Inferior parietal cortex (tissue), 1 donor: ENCODE data around the gene MMS22L.
"Not testable (repeated sequence)": the region's sequence is repeated elsewhere in the genome, so short reads cannot be mapped to it uniquely, and the experiment has no call there.

Experiments used
- DNase-seq: peaks from one replicate; pipeline ENCODE4 v3.0.0-alpha.2; 2016; ENCODE audit errors: extremely low spot score

MMS22L gene

DNA sequence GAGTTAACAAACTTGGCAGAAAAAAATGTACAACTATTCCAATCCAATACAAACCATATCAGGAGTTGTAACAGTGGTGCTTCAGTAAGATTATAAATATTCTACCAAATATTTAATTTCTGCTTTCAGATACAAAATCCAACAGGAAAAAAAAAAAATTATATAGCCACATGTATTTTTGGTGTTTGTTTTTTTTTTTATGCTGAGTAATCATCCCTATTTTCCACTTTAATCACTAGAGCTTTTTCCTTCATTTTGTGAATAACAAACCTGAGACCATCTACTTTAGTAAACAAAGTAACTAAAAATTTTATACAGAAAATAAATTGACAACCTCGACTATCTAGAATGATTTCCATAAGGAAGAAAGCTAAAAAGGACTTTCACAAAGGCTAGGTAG, 36.2 kb downstream of the MMS22L start:
- no peak for DNase-seq

DNA sequence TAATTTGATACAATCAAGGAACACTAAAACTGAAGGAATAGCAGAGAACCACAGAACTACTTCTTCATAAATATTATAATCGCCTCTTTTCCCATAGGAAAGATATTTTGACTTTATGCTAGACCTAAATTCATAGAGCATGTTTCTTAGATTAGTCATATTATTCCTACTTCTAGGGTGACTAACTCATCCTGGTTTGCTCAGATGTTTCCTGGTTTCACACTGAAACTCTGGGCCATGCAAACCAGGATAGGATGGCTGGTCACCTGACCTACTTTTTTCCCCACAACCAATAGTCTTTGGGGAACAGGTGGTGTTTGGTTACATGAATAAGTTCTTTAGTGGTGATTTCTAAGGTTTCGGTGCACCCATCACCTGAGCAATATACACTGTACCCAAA, 42.8 kb downstream of the MMS22L start:
- no peak for DNase-seq

DNA sequence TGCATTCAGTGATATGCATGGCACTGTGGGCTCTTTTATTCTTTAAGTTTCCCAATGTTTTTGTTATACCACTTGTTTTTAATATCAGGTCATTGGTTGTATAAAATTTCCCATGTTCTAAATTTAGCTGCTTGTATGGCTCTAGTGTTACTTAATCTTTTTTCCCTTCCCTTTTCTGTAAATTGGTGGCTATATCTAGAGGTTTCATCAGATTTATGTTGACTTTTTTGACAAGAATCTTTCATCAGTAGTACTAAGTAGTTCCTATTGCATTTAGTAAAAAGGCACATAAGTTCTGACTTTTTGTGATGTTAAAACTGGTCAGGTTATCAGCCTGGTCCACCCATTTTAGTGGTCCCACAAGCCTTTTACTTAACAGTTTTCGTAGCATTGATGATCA, 51.1 kb downstream of the MMS22L start:
- no peak for DNase-seq

DNA sequence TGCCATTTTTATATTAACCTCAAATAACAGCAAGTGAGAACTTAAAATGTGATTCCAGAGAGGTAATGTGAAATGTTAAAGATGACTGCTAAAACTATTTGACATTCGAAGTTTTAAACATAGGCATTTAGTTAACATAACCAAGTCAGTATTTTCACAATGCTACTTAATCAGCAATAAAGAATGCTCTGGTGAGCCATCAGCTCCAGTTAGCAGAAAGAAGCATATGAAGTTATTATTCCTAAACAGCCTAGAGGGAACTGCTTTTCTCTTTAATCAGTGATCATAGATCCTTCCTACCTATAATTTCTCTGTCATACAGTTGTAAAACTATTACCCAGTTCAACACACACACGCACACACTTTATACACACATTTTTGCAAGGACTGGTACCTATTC, 60.1 kb downstream of the MMS22L start:
- DNase-seq, result no peak

DNA sequence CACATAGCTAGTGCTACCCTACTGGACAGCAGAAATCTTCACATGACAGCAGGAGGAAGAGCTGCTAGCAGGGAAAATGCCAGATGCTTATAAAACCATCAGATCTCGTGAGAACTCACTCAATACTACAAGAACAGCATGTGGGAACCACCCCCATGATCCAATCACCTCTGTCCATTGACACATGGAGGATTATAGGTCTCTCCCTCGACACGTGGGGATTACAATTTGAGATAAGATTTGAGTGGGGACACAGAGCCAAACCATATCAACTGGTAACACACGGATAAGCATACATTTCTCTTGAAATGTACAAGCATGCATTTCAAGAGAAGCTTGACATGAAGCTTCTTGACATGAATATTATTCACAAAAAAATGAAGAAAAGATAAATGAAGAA, 64.1 kb downstream of the MMS22L start:
- no peak for DNase-seq

DNA sequence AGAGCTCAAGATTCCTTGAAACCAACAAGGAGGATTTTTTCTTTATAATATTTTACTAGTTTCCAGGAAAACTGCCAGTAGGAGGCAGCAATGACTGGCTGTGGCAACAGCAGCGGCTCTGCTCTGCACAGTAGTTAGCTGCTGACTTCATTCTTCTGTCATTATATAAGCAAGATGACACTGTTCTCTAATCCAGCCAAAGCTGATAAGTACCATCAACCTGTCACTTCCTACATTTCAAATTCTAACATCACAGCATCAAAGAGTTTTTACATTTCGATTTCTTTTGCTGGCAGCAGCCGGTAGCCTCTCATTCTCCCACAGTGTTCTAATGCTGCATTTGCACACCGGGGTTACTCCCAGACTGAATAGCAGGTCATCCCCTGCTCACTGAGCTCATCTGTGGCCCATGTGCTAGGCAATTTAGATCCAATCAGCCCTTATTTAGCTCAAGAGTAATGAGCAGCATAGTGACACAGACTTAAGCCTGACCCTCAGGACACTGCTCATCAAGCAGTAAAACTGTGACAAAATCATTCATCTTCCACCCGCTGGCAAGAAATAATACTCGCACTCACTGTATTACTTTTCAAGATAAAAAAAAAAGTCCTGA, 67.8 kb downstream of the MMS22L start:
- peak; percentile 80 for DNase-seq

DNA sequence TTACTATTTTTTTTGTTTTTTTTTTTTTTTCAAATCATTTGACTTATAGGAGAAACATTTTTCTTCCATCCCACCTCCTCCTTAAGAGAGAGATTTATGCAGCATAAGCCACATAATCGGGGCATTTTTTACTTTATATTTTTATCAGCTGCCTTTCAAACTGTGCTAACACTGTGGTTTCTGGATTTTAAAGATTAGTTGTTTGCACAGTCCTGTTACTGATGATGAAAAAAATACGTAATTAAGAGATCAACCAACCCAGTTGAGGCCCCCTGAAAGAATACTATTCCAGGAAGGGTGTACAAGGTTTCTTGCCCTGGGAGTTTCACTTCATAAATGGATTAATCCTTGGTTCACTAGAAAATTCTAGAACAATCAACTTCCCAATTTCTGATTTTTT, 68.3 kb downstream of the MMS22L start:
- DNase-seq, result no peak

DNA sequence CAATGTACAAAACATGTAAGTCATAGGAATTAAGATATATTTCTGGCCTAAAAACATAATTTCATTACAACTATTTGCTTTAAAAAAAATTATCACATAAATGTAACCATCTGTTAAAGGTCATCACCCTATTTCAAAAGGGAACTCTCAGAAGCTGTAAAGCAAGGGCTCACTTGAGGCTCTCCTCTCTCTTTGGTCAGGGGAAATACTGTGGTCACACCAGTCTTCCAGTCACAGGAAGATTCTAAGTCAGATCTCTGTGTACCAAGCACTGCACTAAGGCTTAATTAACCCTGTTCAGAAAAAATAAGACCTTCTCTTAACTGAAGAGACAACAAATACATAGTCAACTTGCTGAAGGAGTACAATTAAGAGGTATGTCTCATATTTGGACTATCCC, 75.6 kb downstream of the MMS22L start:
- DNase-seq, result no peak

DNA sequence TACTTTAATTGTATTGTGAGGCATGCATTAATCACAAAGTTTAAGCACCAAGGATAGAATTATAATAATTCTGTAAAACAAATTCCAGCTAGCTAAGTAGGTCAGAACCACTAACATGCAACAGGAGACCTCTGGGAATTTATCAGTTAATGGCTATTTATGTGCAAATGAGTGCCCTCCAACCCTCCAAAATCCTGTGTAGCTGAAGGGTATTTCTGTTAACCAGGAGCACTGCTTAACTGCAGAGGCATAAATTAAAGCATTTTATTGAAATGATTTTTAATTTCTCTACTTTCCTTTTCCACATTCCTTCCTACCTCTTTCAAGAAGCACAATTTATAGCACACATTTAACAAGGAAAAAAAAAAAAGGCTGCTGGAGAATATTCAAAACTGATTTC, 77.0 kb downstream of the MMS22L start:
- DNase-seq, result no peak

DNA sequence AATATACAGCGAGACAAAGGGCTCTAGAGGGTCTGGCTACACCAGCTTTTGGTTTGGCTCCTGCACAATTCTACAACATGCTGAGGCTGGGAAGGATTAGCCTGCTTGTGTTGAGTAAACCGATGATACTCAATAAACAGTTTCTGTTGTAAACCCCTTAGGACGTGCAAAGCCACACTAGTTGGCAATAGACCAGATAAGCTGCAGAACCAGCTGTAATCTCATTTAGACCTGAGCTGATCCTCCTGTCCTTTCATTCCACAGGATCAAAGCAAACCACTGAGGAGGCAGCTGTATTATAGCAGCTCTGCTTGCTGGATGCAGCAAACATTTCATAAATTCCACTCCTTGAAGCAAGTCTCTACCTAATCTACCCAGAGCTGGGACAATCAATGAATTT, 79.7 kb downstream of the MMS22L start:
- no peak for DNase-seq

DNA sequence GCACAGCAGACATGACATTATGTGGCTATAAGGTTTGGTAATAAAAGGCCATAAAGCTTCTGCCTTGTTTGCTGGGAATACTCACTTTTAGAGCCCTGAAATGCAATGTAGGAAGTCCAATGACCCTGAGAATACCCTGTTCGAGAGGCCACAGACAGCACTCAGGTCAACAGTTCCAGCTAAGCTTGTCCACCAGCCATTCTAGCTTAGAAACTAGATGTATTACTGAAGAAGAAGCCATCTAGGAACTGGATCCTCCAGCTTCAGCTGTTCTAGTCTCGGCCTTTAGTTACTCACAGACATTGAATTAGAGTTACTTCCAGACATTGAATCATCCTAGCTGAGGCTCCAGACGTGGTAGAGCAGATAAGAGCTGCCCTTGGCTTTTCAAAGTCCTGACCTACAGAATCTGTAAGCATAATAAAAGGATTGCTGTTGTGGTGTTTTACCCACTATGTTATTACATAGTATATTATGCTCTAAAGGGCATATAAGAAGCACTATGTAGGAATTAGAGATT, 84.9 kb downstream of the MMS22L start:
- no peak for DNase-seq

DNA sequence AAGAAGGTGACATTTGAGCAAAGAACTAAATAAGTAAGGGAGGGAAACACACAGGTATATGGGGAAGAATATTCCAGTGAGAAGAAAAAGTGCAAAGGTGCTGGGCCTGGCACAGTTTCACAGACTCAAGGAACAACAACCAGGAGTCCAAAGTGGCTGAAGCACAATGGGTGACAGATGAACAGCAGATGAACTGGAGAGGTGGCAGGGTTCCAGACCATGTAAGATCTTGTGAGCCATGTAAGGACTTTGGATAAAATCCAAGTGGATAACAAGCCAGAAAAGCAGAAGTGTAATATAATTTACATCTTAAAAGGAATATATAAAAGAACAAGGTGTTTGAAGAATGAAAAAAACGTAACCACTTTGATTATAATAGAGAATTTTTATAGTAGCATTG, 87.9 kb downstream of the MMS22L start:
- DNase-seq, result no peak

DNA sequence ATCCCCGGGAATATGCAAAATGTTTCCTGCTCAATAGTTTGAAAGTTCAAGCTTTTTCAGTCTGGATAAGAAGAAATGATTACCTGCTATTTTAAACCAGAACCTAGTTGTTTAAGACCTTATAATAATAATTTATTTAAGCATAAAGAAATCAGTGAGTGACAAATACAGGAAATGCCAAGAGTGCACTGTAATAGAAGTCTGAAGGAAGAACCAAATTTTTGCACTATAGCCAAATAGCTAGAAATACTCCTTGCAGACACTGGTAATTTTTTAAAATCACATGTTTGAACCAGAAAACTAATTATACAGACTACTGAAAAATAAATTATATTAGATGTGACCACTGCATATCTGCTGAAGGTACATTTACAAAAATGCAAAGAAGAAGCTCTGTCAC, 93.2 kb downstream of the MMS22L start:
- no peak for DNase-seq

DNA sequence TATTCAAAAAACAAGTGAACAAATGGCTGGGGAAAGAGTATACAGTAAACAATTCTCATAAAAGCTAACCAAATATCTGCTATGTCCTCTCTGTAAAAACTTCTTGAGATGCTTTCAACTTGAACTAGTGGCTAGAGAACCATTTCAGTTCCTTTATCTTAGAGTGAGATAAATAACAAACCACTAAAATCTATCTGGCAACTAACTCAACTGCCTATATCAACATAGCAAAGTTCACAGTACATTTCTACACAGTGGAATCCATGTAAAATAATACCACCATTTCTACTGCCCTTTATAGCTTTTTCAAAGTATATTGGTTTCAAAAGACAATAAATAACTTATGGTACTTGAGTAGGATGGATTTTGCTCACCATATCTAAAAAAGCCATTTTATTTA, 95.1 kb downstream of the MMS22L start:
- no peak for DNase-seq

DNA sequence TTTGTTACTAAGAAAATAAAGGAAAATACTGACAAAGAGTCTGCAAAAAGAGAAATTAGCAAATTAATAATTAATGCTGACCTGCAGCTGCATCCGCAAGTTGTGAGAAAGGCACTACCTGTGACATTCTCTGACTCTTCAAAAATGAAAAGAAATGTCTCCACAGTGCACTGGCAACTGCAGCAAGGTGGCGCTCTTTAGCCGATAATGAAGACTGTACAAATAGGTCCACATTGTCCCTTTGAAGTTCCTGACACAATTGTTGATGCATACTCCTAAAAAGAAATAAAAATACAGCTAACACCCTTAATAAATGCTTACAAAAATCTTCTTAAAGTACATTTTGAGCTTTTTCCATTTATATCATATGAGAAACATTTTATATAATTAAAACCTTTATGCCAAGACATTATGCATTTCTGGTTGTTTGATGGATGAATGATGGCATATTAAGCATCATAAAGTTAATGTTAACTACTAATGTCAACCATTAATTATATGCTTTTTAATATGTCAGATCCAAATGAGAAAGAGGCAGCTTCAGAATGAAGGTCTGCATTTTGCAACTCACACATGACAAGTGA, 96.5 kb downstream of the MMS22L start:
- peak; percentile 88 for DNase-seq

DNA sequence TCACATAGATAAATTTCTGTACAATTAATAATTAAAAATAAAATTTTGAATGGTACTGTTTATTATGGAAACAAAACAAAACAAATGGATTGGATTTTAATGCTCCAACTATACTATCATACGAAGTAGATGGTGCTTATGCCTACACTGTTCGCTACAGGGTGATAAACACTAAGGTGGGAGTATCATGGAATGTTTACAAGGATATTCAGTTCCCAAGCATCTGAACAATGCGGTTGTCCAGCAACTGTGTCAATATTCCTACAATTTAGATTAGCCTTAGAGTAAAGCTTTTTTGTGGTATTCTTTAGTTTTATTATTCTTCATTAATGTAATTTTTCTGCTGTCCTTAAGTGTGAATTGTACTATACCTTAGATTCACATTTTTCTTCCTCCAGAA, 105.1 kb downstream of the MMS22L start:
- no peak for DNase-seq

DNA sequence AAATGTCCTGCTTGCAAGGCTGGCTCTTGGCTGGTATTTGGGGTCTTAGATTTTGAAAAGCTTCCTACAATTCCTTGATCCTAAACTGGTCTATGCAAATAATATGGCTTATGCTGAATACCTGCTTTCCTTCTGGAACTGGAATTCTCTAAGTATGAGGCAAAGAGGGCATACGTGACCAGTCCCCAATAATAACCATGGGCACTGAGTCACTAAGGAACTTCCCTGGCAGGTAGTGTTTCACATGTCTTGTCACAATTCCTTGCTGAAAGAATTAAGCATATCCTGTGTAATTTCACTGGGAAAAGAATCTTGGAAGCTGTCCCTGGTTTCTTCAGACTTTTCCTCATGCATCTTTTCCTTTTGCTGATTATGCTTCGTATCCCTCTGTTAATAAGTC, 106.5 kb downstream of the MMS22L start:
- DNase-seq, result no peak

DNA sequence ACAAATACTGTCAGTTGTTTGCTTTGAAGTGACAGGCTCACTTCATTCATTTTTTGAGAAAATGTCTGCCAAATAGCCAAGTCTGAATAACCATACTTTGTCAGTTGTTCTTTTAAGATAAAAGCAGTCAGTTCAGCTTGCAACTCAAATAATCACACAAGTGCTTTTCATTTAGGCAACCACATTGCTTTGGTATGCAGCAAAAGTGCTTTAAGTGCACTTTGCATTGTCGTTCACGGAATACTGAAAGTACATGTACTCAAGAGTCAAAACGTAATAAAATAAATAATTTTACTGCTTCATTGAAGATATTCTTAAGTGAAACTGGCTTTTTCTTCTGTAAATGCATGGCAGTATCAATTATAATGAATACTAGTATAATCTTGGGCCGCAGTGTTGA, 107.2 kb downstream of the MMS22L start:
- DNase-seq, result no peak

DNA sequence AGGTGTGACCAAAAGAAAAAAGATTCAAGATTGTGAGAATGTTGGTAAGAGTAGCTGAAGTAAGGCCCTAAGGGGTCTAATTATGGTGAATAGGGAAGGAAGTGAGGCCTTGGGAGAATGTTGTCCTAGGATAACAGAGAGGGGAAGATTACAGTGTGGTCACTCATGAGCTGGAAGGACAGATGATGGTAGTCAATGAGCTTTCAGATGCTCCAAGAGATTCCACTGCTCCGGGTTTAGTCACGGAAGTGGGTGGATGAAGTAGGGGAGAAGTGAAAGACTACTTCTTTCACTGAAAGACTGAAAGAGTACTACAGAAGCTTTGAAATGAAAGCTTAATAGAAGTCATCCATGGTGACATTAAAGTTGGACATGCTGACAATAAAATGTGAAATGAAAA, 108.5 kb downstream of the MMS22L start:
- DNase-seq, result no peak

DNA sequence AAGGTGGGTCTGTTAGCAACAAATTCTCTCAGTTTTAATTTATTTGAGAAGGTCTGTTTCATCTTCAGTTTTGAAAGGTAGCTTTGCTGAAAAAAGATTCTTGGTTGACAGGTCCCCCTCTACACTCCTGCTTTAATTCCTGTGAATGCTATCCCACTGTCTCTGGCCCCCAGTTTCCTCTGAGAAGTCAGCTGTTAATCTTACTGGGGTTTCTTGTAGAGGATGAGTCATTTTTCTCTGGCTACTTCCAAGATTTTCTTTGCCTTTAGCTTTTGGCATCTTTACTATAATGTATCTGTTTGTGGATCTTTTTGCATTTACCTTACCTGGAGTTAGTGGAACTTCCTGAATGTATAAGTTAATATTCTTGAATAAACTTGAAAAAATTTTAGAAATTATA, 122.7 kb downstream of the MMS22L start:
- DNase-seq, result no peak

DNA sequence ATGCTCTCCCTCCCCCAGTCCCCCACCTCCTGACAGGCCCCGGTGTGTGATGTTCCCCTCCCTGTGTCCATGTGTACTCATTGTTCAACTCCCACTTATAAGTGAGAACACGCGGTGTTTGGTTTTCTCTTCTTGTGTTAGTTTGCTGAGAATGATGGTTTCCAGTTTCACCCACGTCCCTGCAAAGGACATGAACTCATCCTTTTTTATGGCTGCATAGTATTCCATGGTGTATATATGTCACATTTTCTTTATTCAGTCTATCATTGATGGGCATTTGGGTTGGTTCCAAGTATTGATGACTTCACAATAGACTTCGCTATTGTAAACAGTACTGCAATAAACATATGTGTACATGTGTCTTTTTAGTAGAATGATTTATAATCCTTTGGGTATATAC, 127.6 kb downstream of the MMS22L start:
- DNase-seq, result not testable (repeated sequence)

DNA sequence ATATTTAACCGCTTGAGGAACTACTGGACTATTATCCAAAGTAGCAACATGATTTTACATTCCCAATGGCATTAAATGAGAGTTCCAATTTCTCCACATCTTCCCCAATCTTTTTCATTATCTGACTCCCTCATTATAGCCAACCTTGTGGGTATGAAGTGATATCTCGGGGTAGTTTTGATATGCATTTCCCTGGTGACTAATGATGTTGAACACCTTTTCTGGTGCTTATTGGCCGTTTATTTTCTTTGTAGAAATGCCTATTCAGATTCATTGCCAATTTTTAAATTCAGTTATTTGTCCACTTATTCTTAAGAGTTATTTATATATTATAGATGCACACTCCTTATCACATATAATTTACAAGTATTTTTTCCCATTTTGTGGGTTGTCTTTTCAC, 129.0 kb downstream of the MMS22L start:
- no peak for DNase-seq

DNA sequence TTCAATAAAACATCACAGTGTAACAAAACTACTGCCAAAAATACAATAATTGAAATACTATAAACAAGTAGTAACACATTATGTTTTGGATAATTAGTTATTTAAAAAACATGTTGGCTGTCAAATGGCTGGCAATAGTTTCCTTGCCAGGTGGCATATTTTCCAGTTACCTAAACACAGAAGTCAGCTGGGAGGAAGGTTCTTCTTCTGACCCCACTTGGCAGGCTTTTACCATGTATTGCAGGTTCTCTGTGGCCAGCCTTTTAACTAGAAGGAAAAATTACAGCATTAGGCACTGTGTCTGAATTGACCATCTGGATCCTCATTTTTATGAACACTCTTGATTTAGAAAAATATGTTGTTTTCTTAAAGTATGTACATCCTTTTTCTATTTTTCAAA, 131.4 kb downstream of the MMS22L start:
- DNase-seq, result no peak

DNA sequence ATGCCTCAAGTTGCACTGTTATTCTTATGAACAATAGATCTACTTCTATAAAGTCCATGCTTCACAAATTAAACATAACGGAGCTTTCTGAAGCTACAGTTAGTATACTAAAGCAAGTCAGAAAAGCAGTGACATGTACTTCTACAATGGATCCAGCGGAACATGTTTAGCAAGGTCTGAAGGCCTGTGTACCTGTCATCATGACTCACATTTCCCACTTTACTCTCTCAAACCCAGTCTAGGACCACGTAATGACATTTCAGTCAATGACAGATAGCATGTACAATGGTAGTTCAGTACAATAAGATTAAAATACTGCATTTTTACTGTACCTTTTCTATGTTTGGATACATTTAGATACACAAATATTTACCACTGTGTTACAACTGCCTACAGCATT, 132.1 kb downstream of the MMS22L start:
- no peak for DNase-seq
